IMR-90 (cell line): Measurements from ENCODE around the gene PKD1L1. TPM values are rescaled to one million over a fixed set of nuclear protein-coding genes. Genes with fewer than 3 reads are reported as not detected.
"Not testable (repeated sequence)": the region's sequence is repeated elsewhere in the genome, so short reads cannot be mapped to it uniquely, and the experiment has no call there.

ENCODE experiments used
- ATAC-seq: fragments of 200-7000 bp; cut with Tn5 transposase; 2 replicates; pipeline ENCODE4 v1.9.1; 2020; ENCODE audit warnings: low read depth, mild to moderate bottlenecking, moderate library complexity
- BruUV-seq: library from RNA; stranded (reverse); fragments of 400-500 nt; replicated peaks from 2 replicates; lab custom pipeline; 2021; lab: Mats Ljungman, UMichigan
- CTCF ChIA-PET: fragments of 300-600 bp; formaldehyde crosslinking; extraction: SDS; loops from one replicate; lab custom pipeline; 2021; ENCODE audit warnings: antibody characterized with exemption; lab: Yijun Ruan, JAX
- POLR2A ChIA-PET: fragments of 300-600 bp; sonication (Branson Sonifier 250); formaldehyde crosslinking; loops from one replicate; lab custom pipeline; 2022; ENCODE audit warnings: antibody characterized with exemption; ENCODE audit not compliant: unreplicated experiment; lab: Charles Lee
- DNase-seq: peaks from one replicate; pipeline ENCODE4 v3.0.0; 2013
- H2AFZ ChIP-seq: replicated peaks from 2 replicates; pipeline ENCODE3; 2013; ENCODE audit warnings: low read length, mild to moderate bottlenecking; ENCODE audit not compliant: poor library complexity
- H2AK5ac ChIP-seq: 2 replicates; pipeline ENCODE4 v1.6.1; 2013; ENCODE audit warnings: low read depth, low read length, inconsistent platforms
- H2AK9ac ChIP-seq: replicated peaks from 2 replicates; pipeline ENCODE3; 2013; ENCODE audit warnings: mild to moderate bottlenecking, low read depth, low read length, moderate library complexity; ENCODE audit not compliant: poor library complexity
- H2BK120ac ChIP-seq: 2 replicates; pipeline ENCODE4 v1.6.1; 2013; ENCODE audit warnings: low read depth, low read length, inconsistent platforms
- H2BK15ac ChIP-seq: 3 replicates; pipeline ENCODE4 v1.6.1; 2013; ENCODE audit warnings: low read depth, low read length, inconsistent platforms
- H2BK20ac ChIP-seq: 2 replicates; pipeline ENCODE4 v1.6.1; 2013; ENCODE audit warnings: low read depth, mild to moderate bottlenecking, inconsistent platforms, low read length, moderate library complexity
- H2BK5ac ChIP-seq: 2 replicates; pipeline ENCODE4 v1.6.1; 2013; ENCODE audit warnings: mild to moderate bottlenecking, low read depth, low read length, inconsistent platforms; ENCODE audit not compliant: poor library complexity, severe bottlenecking
- H3K14ac ChIP-seq: replicated peaks from 2 replicates; pipeline ENCODE4 v1.6.1; 2013; ENCODE audit warnings: low read depth, low read length, inconsistent platforms
- H3K18ac ChIP-seq: 2 replicates; pipeline ENCODE4 v1.6.1; 2013; ENCODE audit warnings: low read depth, low read length, control low read depth
- H3K23ac ChIP-seq: 2 replicates; pipeline ENCODE4 v1.6.1; 2013; ENCODE audit warnings: low read depth, low read length, inconsistent platforms
- H3K27ac ChIP-seq: 2 replicates; pipeline ENCODE4 v1.5.1; 2013; ENCODE audit warnings: mild to moderate bottlenecking, control low read depth, low read length; ENCODE audit not compliant: insufficient read depth
- H3K27me3 ChIP-seq: 2 replicates; pipeline ENCODE4 v1.6.1; 2013; ENCODE audit warnings: low read length; ENCODE audit not compliant: control insufficient read depth, insufficient read depth
- H3K36me3 ChIP-seq: 2 replicates; pipeline ENCODE4 v1.6.1; 2013; ENCODE audit warnings: low read length, mixed read lengths; ENCODE audit not compliant: control insufficient read depth, insufficient read depth
- H3K4ac ChIP-seq: 2 replicates; pipeline ENCODE4 v1.6.1; 2013; ENCODE audit warnings: low read depth, low read length, inconsistent platforms
- H3K4me1 ChIP-seq: 2 replicates; pipeline ENCODE4 v1.6.1; 2013; ENCODE audit warnings: low read length, mixed read lengths; ENCODE audit not compliant: control insufficient read depth, insufficient read depth
- H3K4me2 ChIP-seq: 2 replicates; pipeline ENCODE4 v1.6.1; 2013; ENCODE audit warnings: low read depth, mild to moderate bottlenecking, control low read depth, low read length, moderate library complexity
- H3K4me3 ChIP-seq: 2 replicates; pipeline ENCODE4 v1.5.1; 2013; ENCODE audit warnings: low read depth, mild to moderate bottlenecking, control low read depth, low read length, moderate library complexity; ENCODE audit not compliant: insufficient read depth
- H3K56ac ChIP-seq: 2 replicates; pipeline ENCODE4 v1.6.1; 2013; ENCODE audit warnings: low read length, inconsistent platforms; ENCODE audit not compliant: insufficient read depth; ENCODE audit errors: extremely low read depth
- H3K79me1 ChIP-seq, 2 experiments: 2 replicates each; pipeline ENCODE4 v1.6.1; 2013; ENCODE audit warnings: low read length in 2 of 2, inconsistent platforms in 1 of 2, low read depth in 1 of 2
- H3K9ac ChIP-seq: 2 replicates; pipeline ENCODE4 v1.6.1; 2013; ENCODE audit warnings: low read depth, low read length, control low read depth
- H3K9me1 ChIP-seq: 2 replicates; pipeline ENCODE4 v1.6.1; 2013; ENCODE audit warnings: low read length, inconsistent platforms; ENCODE audit not compliant: insufficient read depth
- H3K9me3 ChIP-seq: 2 replicates; pipeline ENCODE4 v1.6.1; 2013; ENCODE audit warnings: low read length; ENCODE audit not compliant: control insufficient read depth, insufficient read depth
- H4K20me1 ChIP-seq: 2 replicates; pipeline ENCODE4 v1.6.1; 2013; ENCODE audit warnings: low read length, inconsistent platforms; ENCODE audit not compliant: insufficient read depth
- H4K5ac ChIP-seq: 2 replicates; pipeline ENCODE4 v1.6.1; 2013; ENCODE audit warnings: mild to moderate bottlenecking, low read depth, low read length, control low read depth
- H4K8ac ChIP-seq, 2 experiments: 2 replicates each; pipeline ENCODE4 v1.6.1; 2013; ENCODE audit warnings: low read depth in 2 of 2, low read length in 2 of 2, control low read depth in 1 of 2, inconsistent platforms in 1 of 2
- H4K91ac ChIP-seq: 2 replicates; pipeline ENCODE4 v1.6.1; 2013; ENCODE audit warnings: low read depth, low read length, inconsistent platforms; ENCODE audit not compliant: insufficient read depth
- MAFK ChIP-seq: IDR thresholded peaks from 2 replicates; pipeline ENCODE4 v1.6.1; 2012; ENCODE audit warnings: low read depth, low read length, improper control_type of control experiment
- MXI1 ChIP-seq: IDR thresholded peaks from 2 replicates; pipeline ENCODE4 v1.6.1; 2012; ENCODE audit warnings: low read depth, mild to moderate bottlenecking, low read length, moderate library complexity, borderline replicate concordance
- NFE2L2 ChIP-seq: fragments of 150-350 bp; IDR thresholded peaks from 2 replicates; pipeline ENCODE4 v1.6.1; 2016; ENCODE audit warnings: low read depth, mild to moderate bottlenecking, low read length
- USF2 ChIP-seq: fragments of 150-350 bp; IDR thresholded peaks from 2 replicates; pipeline ENCODE4 v1.6.1; 2017; ENCODE audit warnings: mild to moderate bottlenecking, antibody characterized with exemption, low read length, low read depth
- WGBS, 2 experiments: methylation state at CpG; one replicate each; pipeline versions ENCODE4 v1.1.5 to v1.1.7; 2013; ENCODE audit warnings: missing lambda C conversion rate in 2 of 2; ENCODE audit not compliant: insufficient read length in 1 of 2; ENCODE audit errors: extremely low coverage in 2 of 2; 5-methylcytosine and 5-hydroxymethylcytosine counted together
- dilution Hi-C: fragments of 300-500 bp; cut with HindIII; formaldehyde crosslinking; loops from one replicate; pipeline ENCODE4 v1.14.3; 2018; ENCODE audit warnings: low sequenced_read_pairs; ENCODE audit not compliant: unreplicated experiment
- in situ Hi-C: fragments of 300-500 bp; cut with MboI; formaldehyde crosslinking; loops from 3 replicates; pipeline ENCODE4 v1.14.3; 2019; ENCODE audit warnings: low sequenced_read_pairs, inconsistent platforms, mixed read lengths
- intact Hi-C: fragments of 100-400 bp; cut with micrococcal nuclease; formaldehyde crosslinking; loops from 2 replicates; pipeline ENCODE4 v1.10.0; 2022
- polyA plus RNA-seq, 3 experiments: library from polyadenylated mRNA; depleted of rRNA; stranded (reverse); fragments of >200 nt; gene quantifications; 2 replicates each; pipeline ENCODE4 v1.2.3, GENCODE V29; 2012; ENCODE audit warnings: low replicate concordance in 1 of 3
- total RNA-seq: library from RNA; depleted of rRNA; stranded (reverse); fragments of >200 nt; gene quantifications from 2 replicates; pipeline ENCODE4 v1.2.3, GENCODE V29; 2012

PKD1L1 gene
- total and polyA plus RNA-seq, 2 of the 4 experiments (the other 2 are of a cell fraction): under 0.01 to 0.15 TPM

DNA sequence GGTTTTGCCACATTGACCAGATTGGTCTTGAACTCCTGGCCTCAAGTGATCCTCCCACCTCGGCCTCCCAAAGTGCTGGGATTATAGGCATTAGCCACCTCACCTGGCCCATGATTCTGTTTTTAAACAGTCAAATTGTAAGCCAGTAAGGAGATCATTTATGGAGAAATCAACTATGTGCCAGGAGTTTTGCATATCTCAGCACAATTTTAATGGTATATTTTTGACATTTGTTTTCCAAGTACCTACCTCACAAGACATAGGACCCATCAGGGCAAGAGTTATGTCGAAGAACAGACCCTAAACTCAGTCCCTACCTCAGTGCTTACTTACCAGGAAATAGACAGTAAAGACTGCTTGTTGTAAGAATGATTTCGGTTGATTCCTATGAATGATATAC, 193.0 kb downstream of the PKD1L1 start:
- Histone ChIP-seq H3K18ac (no peak overlapping the region), H4K20me1 (no peaks in the 10 kb centered on the region), H2AFZ (no peak overlapping the region), H3K9me1 (peaks cover 2% of the 10 kb centered on the region), H3K9ac (no peak overlapping the region), H3K14ac (no peak overlapping the region), H4K8ac (no peak overlapping the region), H3K56ac (no peak overlapping the region), H3K27ac (no peak overlapping the region), H2BK120ac (no peak overlapping the region), H3K4me1 (peaks cover 14% of the 10 kb centered on the region), H3K9me3 (no peaks in the 10 kb centered on the region), H2AK5ac (no peak overlapping the region), H2AK9ac (no peak overlapping the region), H3K79me1 (no peaks in the 10 kb centered on the region), H2BK20ac (0 out of 2 replicates have a peak overlapping the region, but pooled peaks have one; percentile 26), H3K4me3 (no peak overlapping the region), H2BK5ac (no peak overlapping the region), H3K23ac (no peak overlapping the region), H3K27me3 (no peaks in the 10 kb centered on the region), H2BK15ac (no peak overlapping the region), H3K4me2 (no peak overlapping the region), H3K36me3 (no peaks in the 10 kb centered on the region), H3K4ac (no peak overlapping the region), H4K5ac (no peak overlapping the region), H4K91ac (no peak overlapping the region)
- ChIA-PET POLR2A (no interaction called here), CTCF (no interaction called here)
- dilution Hi-C loops (no loop called here), in situ Hi-C loops (no loop called here), intact Hi-C loops (no loop called here)
- TF ChIP-seq MXI1 (no peak), NFE2L2 (no peak), MAFK (peak; percentile 75), USF2 (no peak)
- no TSS peak for BruUV-seq
- WGBS, 2 experiments: no CpG with 5 or more reads among the region's 3 CpGs
- no peak for DNase-seq
- no peak for ATAC-seq

DNA sequence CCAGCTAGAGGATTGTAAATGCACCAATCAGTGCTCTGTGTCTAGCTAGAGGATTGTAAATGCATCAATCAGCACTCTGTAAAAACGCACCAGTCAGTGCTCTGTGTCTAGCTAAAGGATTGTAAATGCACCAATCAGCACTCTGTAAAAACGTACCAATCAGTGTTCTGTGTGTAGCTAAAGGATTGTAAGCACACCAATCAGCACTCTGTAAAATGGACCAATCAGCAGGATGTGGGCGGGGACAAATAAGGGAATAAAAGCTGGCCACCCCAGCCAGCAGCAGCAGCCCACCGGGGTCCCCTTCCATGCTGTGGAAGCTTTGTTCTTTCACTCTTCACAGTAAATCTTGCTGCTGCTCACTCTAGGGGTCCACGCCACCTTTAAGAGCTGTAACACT, 196.5 kb downstream of the PKD1L1 start:
- H2AK9ac ChIP-seq, BruUV-seq, H3K4ac ChIP-seq, H2AFZ ChIP-seq, H2BK20ac ChIP-seq, H4K20me1 ChIP-seq, H3K4me1 ChIP-seq, H3K27ac ChIP-seq, H3K23ac ChIP-seq, H4K91ac ChIP-seq, DNase-seq, H2BK120ac ChIP-seq, H2AK5ac ChIP-seq, in situ Hi-C loops, dilution Hi-C loops, H3K36me3 ChIP-seq, H3K9me1 ChIP-seq, H3K9ac ChIP-seq, POLR2A ChIA-PET, H3K14ac ChIP-seq, H3K4me2 ChIP-seq, H3K27me3 ChIP-seq, H3K56ac ChIP-seq, H3K9me3 ChIP-seq, H2BK5ac ChIP-seq, ATAC-seq, H4K8ac ChIP-seq, H4K5ac ChIP-seq, H2BK15ac ChIP-seq, H3K18ac ChIP-seq, H3K79me1 ChIP-seq, H3K4me3 ChIP-seq, intact Hi-C loops: not testable (repeated sequence)
- CTCF ChIA-PET: interaction anchor here (0.7 kb wide), 1 partner anchor 8 kb away, joined by 4 read pairs; no protein-coding TSS in a partner anchor
- 100% methylated on average over 1 of the region's 5 CpGs; no CpG with 5 or more reads in 1 of the 2 experiments for WGBS, 2 experiments
